HG03442 (cell line): Measurements from ENCODE around the gene RGN.
"Not testable (repeated sequence)": the region's sequence is repeated elsewhere in the genome, so short reads cannot be mapped to it uniquely, and the experiment has no call there.

Experiments
- ATAC-seq: cut with Tn5 transposase; IDR thresholded peaks from one replicate; pipeline ENCODE4 v1.9.1; 2021; ENCODE audit warnings: mild to moderate bottlenecking, moderate library complexity; ENCODE audit not compliant: unreplicated experiment

Gene RGN

GRCh38 chrX:47116551-47117110 is 38.4 kb downstream of the RGN start:
- ATAC-seq = not testable (repeated sequence)

- ATAC-seq = not testable (repeated sequence)
These were observed 46.2 kb downstream of the RGN start for GRCh38 chrX:47124466-47124865.

GRCh38 chrX:47129157-47129898 is 51.1 kb downstream of the RGN start:
- ATAC-seq = peak; percentile 97

- ATAC-seq = no peak
These were observed 51.7 kb downstream of the RGN start for GRCh38 chrX:47129899-47130358.

GRCh38 chrX:47133493-47133892 is 55.2 kb downstream of the RGN start:
- ATAC-seq = no peak

GRCh38 chrX:47135650-47136049 is 57.4 kb downstream of the RGN start:
- ATAC-seq = not testable (repeated sequence)

GRCh38 chrX:47138171-47138570 is 59.9 kb downstream of the RGN start:
- ATAC-seq = no peak
